GM10266 (cell line): ENCODE data around the gene TNK1.

Experiments
- DNase-seq: peaks from one replicate; pipeline ENCODE4 v3.0.0; 2012; ENCODE audit errors: extremely low spot score
- CTCF ChIP-seq: IDR thresholded peaks from 2 replicates; pipeline ENCODE4 v1.5.1; 2012; ENCODE audit warnings: mild to moderate bottlenecking, low read depth; ENCODE audit not compliant: control insufficient read depth, insufficient read depth; ENCODE audit errors: missing control alignments

Gene TNK1

GRCh38 chr17:7341842-7342241, 39.0 kb upstream of the TNK1 start:
- no peak for TF ChIP-seq CTCF
- DNase-seq = no peak

GRCh38 chr17:7343250-7343649, 37.6 kb upstream of the TNK1 start:
- DNase-seq = no peak
- TF ChIP-seq CTCF = no peak

- no peak for DNase-seq
- no peak for TF ChIP-seq CTCF
Measured at GRCh38 chr17:7346761-7347614, 33.9 kb upstream of the TNK1 start.

GRCh38 chr17:7347630-7348477, 33.0 kb upstream of the TNK1 start:
- no peak for DNase-seq
- no peak for TF ChIP-seq CTCF

- no peak for TF ChIP-seq CTCF
- DNase-seq = no peak
Measured at GRCh38 chr17:7348478-7349242, 32.2 kb upstream of the TNK1 start.

GRCh38 chr17:7351665-7352502, 29.0 kb upstream of the TNK1 start, which contains the start of gene KCTD11:
TSS of gene KCTD11 (plus strand) at chr17:7352162.
- peak; percentile 96 for DNase-seq
- no peak for TF ChIP-seq CTCF
